Trophoblast cell (in vitro differentiated cells and primary cell): ENCODE measurements around the gene ABITRAM.

ENCODE experiments used
- DNase-seq, 2 donors: peaks; one replicate each; pipeline ENCODE4 v3.0.0-alpha.2; 2016
- H2AFZ ChIP-seq: 2 replicates; pipeline ENCODE4 v1.6.1; 2013; ENCODE audit warnings: low read length, moderate library complexity, mild to moderate bottlenecking; ENCODE audit not compliant: insufficient read depth, poor library complexity
- H2AK5ac ChIP-seq: 2 replicates; pipeline ENCODE4 v1.6.1; 2013; ENCODE audit warnings: mild to moderate bottlenecking, low read length
- H2BK120ac ChIP-seq: 2 replicates; pipeline ENCODE4 v1.6.1; 2013; ENCODE audit warnings: low read length, mild to moderate bottlenecking, moderate library complexity; ENCODE audit not compliant: insufficient read depth, poor library complexity
- H2BK12ac ChIP-seq: 2 replicates; pipeline ENCODE4 v1.6.1; 2013; ENCODE audit warnings: mild to moderate bottlenecking, low read length, moderate library complexity
- H2BK5ac ChIP-seq: 2 replicates; pipeline ENCODE4 v1.6.1; 2013; ENCODE audit warnings: low read length, low read depth, moderate library complexity, mild to moderate bottlenecking; ENCODE audit not compliant: poor library complexity
- H3K14ac ChIP-seq: 2 replicates; pipeline ENCODE4 v1.6.1; 2013; ENCODE audit warnings: mild to moderate bottlenecking, low read length
- H3K18ac ChIP-seq: 2 replicates; pipeline ENCODE4 v1.6.1; 2013; ENCODE audit warnings: mild to moderate bottlenecking, low read length
- H3K23ac ChIP-seq: 2 replicates; pipeline ENCODE4 v1.6.1; 2013; ENCODE audit warnings: low read length
- H3K27ac ChIP-seq: 2 replicates; pipeline ENCODE4 v1.5.1; 2013; ENCODE audit warnings: low read depth, mild to moderate bottlenecking, inconsistent platforms, low read length, moderate library complexity
- H3K27me3 ChIP-seq: 2 replicates; pipeline ENCODE4 v1.6.1; 2013; ENCODE audit warnings: inconsistent platforms, mild to moderate bottlenecking, low read length, moderate library complexity; ENCODE audit not compliant: insufficient read depth
- H3K36me3 ChIP-seq, 2 experiments: 1 replicate in 1 of 2; 2 replicates in 1 of 2; pipeline ENCODE4 v1.6.1; 2013; ENCODE audit warnings: low read length in 2 of 2, mild to moderate bottlenecking in 2 of 2, moderate library complexity in 1 of 2; ENCODE audit not compliant: insufficient read depth in 2 of 2, control insufficient read depth in 1 of 2
- H3K4ac ChIP-seq: 2 replicates; pipeline ENCODE4 v1.6.1; 2013; ENCODE audit warnings: low read depth, mild to moderate bottlenecking, low read length, moderate library complexity
- H3K4me1 ChIP-seq, 2 experiments: 1 replicate in 1 of 2; 2 replicates in 1 of 2; pipeline ENCODE4 v1.6.1; 2013; ENCODE audit warnings: low read length in 2 of 2, mild to moderate bottlenecking in 2 of 2, moderate library complexity in 1 of 2; ENCODE audit not compliant: insufficient read depth in 2 of 2, control insufficient read depth in 1 of 2
- H3K4me2 ChIP-seq: 2 replicates; pipeline ENCODE4 v1.6.1; 2013; ENCODE audit warnings: inconsistent platforms, mild to moderate bottlenecking, low read length, moderate library complexity
- H3K4me3 ChIP-seq: 2 replicates; pipeline ENCODE4 v1.5.1; 2013; ENCODE audit warnings: mild to moderate bottlenecking, low read depth, low read length, inconsistent platforms
- H3K79me1 ChIP-seq: one replicate; pipeline ENCODE4 v1.6.1; 2013; ENCODE audit warnings: low read length
- H3K79me2 ChIP-seq: 2 replicates; pipeline ENCODE4 v1.6.1; 2013; ENCODE audit warnings: low read length, mild to moderate bottlenecking; ENCODE audit not compliant: control insufficient read depth, insufficient read depth, poor library complexity
- H3K9ac ChIP-seq: 2 replicates; pipeline ENCODE4 v1.6.1; 2013; ENCODE audit warnings: mild to moderate bottlenecking, low read length
- H3K9me3 ChIP-seq: 2 replicates; pipeline ENCODE4 v1.6.1; 2013; ENCODE audit warnings: low read depth, mild to moderate bottlenecking, control low read depth, inconsistent platforms, low read length; ENCODE audit not compliant: insufficient read depth
- H4K12ac ChIP-seq: 2 replicates; pipeline ENCODE4 v1.6.1; 2013; ENCODE audit warnings: low read depth, mild to moderate bottlenecking, low read length, moderate library complexity
- H4K8ac ChIP-seq: 2 replicates; pipeline ENCODE4 v1.6.1; 2013; ENCODE audit warnings: low read depth, mild to moderate bottlenecking, low read length, moderate library complexity
- H4K91ac ChIP-seq: one replicate; pipeline ENCODE4 v1.6.1; 2013; ENCODE audit warnings: low read depth, mild to moderate bottlenecking, low read length, moderate library complexity
- WGBS: extraction: QIAGEN DNeasy Blood & Tissue Kit; methylation state at CpG from one replicate; pipeline ENCODE4 v1.1.7; 2013; ENCODE audit warnings: missing lambda C conversion rate; ENCODE audit not compliant: insufficient read length, insufficient coverage; ENCODE audit errors: extremely low coverage; 5-methylcytosine and 5-hydroxymethylcytosine counted together

The ABITRAM gene

DNA sequence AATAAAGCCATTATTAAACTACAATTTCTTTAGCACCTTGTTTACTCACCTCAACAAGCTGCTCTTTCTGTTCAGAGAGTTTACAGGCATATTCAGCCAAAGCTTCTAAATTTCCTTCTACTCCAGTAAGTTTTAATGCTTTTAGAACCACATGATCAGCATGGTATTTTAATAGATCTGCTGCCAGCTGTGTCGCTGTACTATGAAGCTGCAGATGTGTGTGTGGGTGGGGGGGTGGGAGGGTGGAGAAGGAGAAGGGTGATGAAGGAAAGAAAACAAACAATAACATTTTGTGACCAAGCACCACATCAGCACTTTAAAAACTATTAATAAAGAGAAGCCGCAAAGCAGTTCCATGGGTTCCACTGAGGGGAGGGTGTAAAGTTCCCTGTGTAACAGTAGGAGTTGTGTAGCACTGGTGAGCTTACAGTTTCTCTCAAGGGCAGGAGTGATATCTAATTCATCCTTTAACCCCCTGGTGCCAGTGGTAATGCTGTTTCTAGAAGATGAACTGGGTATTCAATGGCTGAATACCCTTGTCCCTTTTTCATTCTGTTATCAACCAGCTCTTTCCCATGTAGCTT, 38.5 kb downstream of the ABITRAM start:
- WGBS, result no CpG with 5 or more reads among the region's 2 CpGs

DNA sequence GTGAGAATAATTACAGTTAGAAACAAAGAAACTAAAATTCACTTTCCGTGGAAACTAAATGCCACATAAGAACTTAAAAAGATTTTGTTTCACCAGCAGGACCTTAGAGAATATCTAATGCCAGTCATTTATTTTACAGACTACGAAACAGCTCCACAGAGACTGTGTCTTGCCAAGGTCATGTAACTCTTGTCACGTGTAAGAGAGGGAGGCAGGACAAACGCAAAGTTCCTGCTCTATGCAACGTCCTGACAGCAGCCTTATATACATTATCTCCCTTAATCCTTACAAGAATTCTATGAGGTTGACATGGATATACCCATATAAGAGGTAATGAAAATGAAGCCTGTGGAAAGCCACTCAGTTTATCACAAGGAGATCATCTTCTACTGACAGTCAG, 39.7 kb downstream of the ABITRAM start:
- no peak overlapping the region for H2BK5ac ChIP-seq
- H3K27me3 ChIP-seq, result no peaks in the 10 kb centered on the region
- H4K91ac ChIP-seq, result no peak overlapping the region
- H3K4me3 ChIP-seq, result no peak overlapping the region
- H3K27ac ChIP-seq, result no peak overlapping the region
- H2AFZ ChIP-seq, result no peak overlapping the region
- DNase-seq, result no peak
- no peaks in the 10 kb centered on the region for H3K4me1 ChIP-seq
- no peak overlapping the region for H3K23ac ChIP-seq
- H2BK12ac ChIP-seq, result no peak overlapping the region
- no peak overlapping the region for H2BK120ac ChIP-seq
- peaks cover 7 to 11% of the 10 kb centered on the region in 2 experiments for H3K36me3 ChIP-seq
- no peak overlapping the region for H3K18ac ChIP-seq
- no peaks in the 10 kb centered on the region for H3K79me1 ChIP-seq
- H3K4me2 ChIP-seq, result no peak overlapping the region
- H3K4ac ChIP-seq, result no peak overlapping the region
- H3K79me2 ChIP-seq, result no peaks in the 10 kb centered on the region
- no peak overlapping the region for H3K9ac ChIP-seq
- no peak overlapping the region for H2AK5ac ChIP-seq
- H4K12ac ChIP-seq, result no peak overlapping the region
- no peak overlapping the region for H3K14ac ChIP-seq
- no CpG with 5 or more reads among the region's 5 CpGs for WGBS
- H3K9me3 ChIP-seq, result no peaks in the 10 kb centered on the region
- no peak overlapping the region for H4K8ac ChIP-seq

More for the DNA sequence above, 38.5 kb downstream of the ABITRAM start:
- DNase-seq, result no peak
- Histone ChIP-seq H3K79me2 (no peaks in the 10 kb centered on the region), H3K4me2 (no peak overlapping the region), H3K4me1 (no peaks in the 10 kb centered on the region), H3K23ac (no peak overlapping the region), H3K14ac (no peak overlapping the region), H3K18ac (no peak overlapping the region), H3K27ac (no peak overlapping the region), H2BK120ac (no peak overlapping the region), H3K27me3 (no peaks in the 10 kb centered on the region), H4K91ac (no peak overlapping the region), H2AFZ (no peak overlapping the region), H3K36me3 (peaks cover 7 to 10% of the 10 kb centered on the region in 2 experiments), H3K4ac (no peak overlapping the region), H2BK5ac (no peak overlapping the region), H2BK12ac (no peak overlapping the region), H3K79me1 (no peaks in the 10 kb centered on the region), H2AK5ac (no peak overlapping the region), H3K9ac (no peak overlapping the region), H4K12ac (no peak overlapping the region), H3K4me3 (no peak overlapping the region), H4K8ac (no peak overlapping the region), H3K9me3 (no peaks in the 10 kb centered on the region)

DNA sequence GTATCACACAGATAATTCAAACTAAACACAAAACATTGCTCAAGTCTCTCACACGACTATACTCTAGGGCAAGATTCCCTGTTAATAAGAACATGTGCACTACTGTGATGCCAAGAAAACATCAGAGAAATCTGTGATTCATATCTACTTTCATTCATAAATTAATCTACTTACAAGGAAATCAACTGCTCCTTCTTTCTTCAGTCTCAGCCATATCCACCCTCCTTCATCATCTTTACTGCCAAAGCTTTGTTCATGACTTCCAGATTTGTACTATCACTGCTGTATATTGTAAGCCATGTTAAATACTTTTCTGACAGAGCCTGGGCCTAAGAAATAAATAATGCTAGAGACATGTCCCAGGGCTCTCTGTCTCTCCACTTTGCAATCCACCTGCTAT, 44.0 kb downstream of the ABITRAM start:
- Histone ChIP-seq H3K4me2 (no peak overlapping the region), H2BK5ac (no peak overlapping the region), H3K23ac (no peak overlapping the region), H3K14ac (no peak overlapping the region), H3K27me3 (no peaks in the 10 kb centered on the region), H4K12ac (no peak overlapping the region), H3K79me1 (no peaks in the 10 kb centered on the region), H3K4me1 (no peaks in the 10 kb centered on the region), H3K79me2 (no peaks in the 10 kb centered on the region), H2AFZ (no peak overlapping the region), H3K4ac (no peak overlapping the region), H2BK12ac (no peak overlapping the region), H3K27ac (no peak overlapping the region), H4K91ac (no peak overlapping the region), H3K18ac (no peak overlapping the region), H3K36me3 (peaks cover 3% of the 10 kb centered on the region in 2 experiments), H3K4me3 (no peak overlapping the region), H2BK120ac (no peak overlapping the region), H3K9ac (no peak overlapping the region), H3K9me3 (peaks cover 2% of the 10 kb centered on the region), H2AK5ac (no peak overlapping the region), H4K8ac (no peak overlapping the region)
- WGBS, result no CpG with 5 or more reads among the region's 1 CpG
- DNase-seq, result no peak

DNA sequence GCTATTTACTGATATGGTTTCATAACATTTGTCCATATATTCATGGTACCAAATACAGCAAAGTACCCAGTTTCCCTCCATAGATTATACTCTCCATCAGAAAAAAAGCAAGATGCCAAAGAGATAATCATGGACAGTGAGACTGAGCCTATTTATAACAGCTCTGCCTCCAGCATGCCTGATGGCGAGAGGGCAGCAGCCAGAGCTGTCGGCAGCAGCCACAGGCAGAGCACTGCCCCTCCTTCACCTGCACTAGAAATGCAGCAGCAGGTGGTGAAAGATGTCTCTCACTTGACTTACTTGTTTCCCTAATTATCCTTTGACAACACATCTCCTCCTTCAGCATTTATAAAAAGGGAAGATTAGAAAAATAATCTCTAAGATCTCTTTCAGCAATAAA, 46.7 kb downstream of the ABITRAM start:
- Histone ChIP-seq H3K79me2 (no peaks in the 10 kb centered on the region), H4K8ac (no peak overlapping the region), H3K4ac (no peak overlapping the region), H2BK5ac (no peak overlapping the region), H3K4me2 (no peak overlapping the region), H3K9me3 (peaks cover 2% of the 10 kb centered on the region), H3K79me1 (no peaks in the 10 kb centered on the region), H3K27ac (no peak overlapping the region), H2BK12ac (no peak overlapping the region), H3K4me3 (no peak overlapping the region), H3K36me3 (peaks cover 3% of the 10 kb centered on the region in 2 experiments), H2AK5ac (no peak overlapping the region), H4K91ac (no peak overlapping the region), H3K4me1 (no peaks in the 10 kb centered on the region), H3K14ac (no peak overlapping the region), H3K27me3 (no peaks in the 10 kb centered on the region), H3K23ac (no peak overlapping the region), H3K18ac (no peak overlapping the region), H4K12ac (no peak overlapping the region), H2AFZ (no peak overlapping the region), H2BK120ac (no peak overlapping the region), H3K9ac (no peak overlapping the region)
- DNase-seq, result no peak
- WGBS, result no CpG with 5 or more reads among the region's 2 CpGs
